Peyer's patch (tissue), 4 donors: ENCODE measurements around the gene METAP1D.

Source experiments
- CTCF ChIP-seq, 6 experiments: fragments of 450-650 bp in 4 of 6; fragments of 200-600 bp in 2 of 6; sonication (generic) in 1 of 6; IDR thresholded peaks; one replicate each; pipeline ENCODE4 v1.5.1; 2017 to 2019; ENCODE audit warnings: antibody characterized with exemption in 6 of 6, mild to moderate bottlenecking in 3 of 6, moderate library complexity in 1 of 6
- POLR2A ChIP-seq, 2 donors: fragments of 450-650 bp; IDR thresholded peaks; one replicate each; pipeline ENCODE4 v1.5.1; 2017; ENCODE audit warnings: antibody characterized with exemption in 2 of 2, mild to moderate bottlenecking in 2 of 2, moderate library complexity in 2 of 2

GRCh38 chr2:171965238-171965637, 34.5 kb upstream of the METAP1D start:
- TF ChIP-seq CTCF (IDR thresholded peaks at IDR 0.05) = no peak
- no peak for TF ChIP-seq POLR2A (IDR thresholded peaks at IDR 0.05)
